ACHN (cell line): Measurements from ENCODE around the gene DUSP28.
A peak's percentile ranks its signal among the peaks of the same experiment; 100 is the strongest.
"Not testable (repeated sequence)": the region's sequence is repeated elsewhere in the genome, so short reads cannot be mapped to it uniquely, and the experiment has no call there.

Experiments used
- DNase-seq: peaks from one replicate; pipeline ENCODE4 v3.0.0-alpha.2; 2015
- in situ Hi-C: cut with HindIII; loops from 2 replicates; pipeline ENCODE4 v1.10.0; 2017; ENCODE audit warnings: low sequenced_read_pairs, low pct_ligation_motif_present, low pct_unique_long_range_greater_than_20kb

The DUSP28 gene

GRCh38 chr2:240525802-240526201 lies 34.4 kb upstream of the DUSP28 start:
- in situ Hi-C loops, result no loop called here
- DNase-seq, result no peak

GRCh38 chr2:240526521-240526920 lies 33.6 kb upstream of the DUSP28 start:
- no peak for DNase-seq
- in situ Hi-C loops, result no loop called here

GRCh38 chr2:240527153-240527750 lies 32.9 kb upstream of the DUSP28 start:
- in situ Hi-C loops, result no loop called here
- DNase-seq, result no peak

GRCh38 chr2:240528406-240529040 lies 31.6 kb upstream of the DUSP28 start:
- no peak for DNase-seq
- in situ Hi-C loops, result no loop called here

- no peak for DNase-seq
- in situ Hi-C loops, result no loop called here
Measured at GRCh38 chr2:240529344-240529999, 30.7 kb upstream of the DUSP28 start.

GRCh38 chr2:240530181-240530580 lies 30.0 kb upstream of the DUSP28 start:
- in situ Hi-C loops, result no loop called here
- DNase-seq, result no peak

GRCh38 chr2:240531038-240531437 lies 29.1 kb upstream of the DUSP28 start:
- DNase-seq, result no peak
- in situ Hi-C loops, result no loop called here

GRCh38 chr2:240532031-240532775 lies 28.0 kb upstream of the DUSP28 start:
- DNase-seq, result peak; percentile 10
- in situ Hi-C loops, result no loop called here

- DNase-seq, result no peak
- in situ Hi-C loops, result no loop called here
Measured at GRCh38 chr2:240538031-240538780, 22.0 kb upstream of the DUSP28 start.

GRCh38 chr2:240539101-240539500 lies 21.1 kb upstream of the DUSP28 start:
- in situ Hi-C loops, DNase-seq: not testable (repeated sequence)

GRCh38 chr2:240539906-240540305 lies 20.3 kb upstream of the DUSP28 start:
- DNase-seq, result no peak
- in situ Hi-C loops, result no loop called here

GRCh38 chr2:240551288-240551687 lies 8.9 kb upstream of the DUSP28 start:
- no peak for DNase-seq
- in situ Hi-C loops, result no loop called here

- no peak for DNase-seq
- in situ Hi-C loops, result no loop called here
Measured at GRCh38 chr2:240551811-240552210, 8.3 kb upstream of the DUSP28 start.

GRCh38 chr2:240553956-240554480 lies 6.1 kb upstream of the DUSP28 start:
- DNase-seq, result no peak
- in situ Hi-C loops, result no loop called here

GRCh38 chr2:240554767-240555493 lies 5.2 kb upstream of the DUSP28 start:
- no peak for DNase-seq
- in situ Hi-C loops, result no loop called here

GRCh38 chr2:240555541-240556250 lies 4.5 kb upstream of the DUSP28 start:
- no peak for DNase-seq
- in situ Hi-C loops, result no loop called here

GRCh38 chr2:240556553-240557100 lies 3.5 kb upstream of the DUSP28 start:
- peak; percentile 49 for DNase-seq
- in situ Hi-C loops, result no loop called here
